ENCODE data around the gene TRAPPC10.
"Not testable (repeated sequence)": the region's sequence is repeated elsewhere in the genome, so short reads cannot be mapped to it uniquely, and the experiment has no call there.

Gene TRAPPC10

DNA sequence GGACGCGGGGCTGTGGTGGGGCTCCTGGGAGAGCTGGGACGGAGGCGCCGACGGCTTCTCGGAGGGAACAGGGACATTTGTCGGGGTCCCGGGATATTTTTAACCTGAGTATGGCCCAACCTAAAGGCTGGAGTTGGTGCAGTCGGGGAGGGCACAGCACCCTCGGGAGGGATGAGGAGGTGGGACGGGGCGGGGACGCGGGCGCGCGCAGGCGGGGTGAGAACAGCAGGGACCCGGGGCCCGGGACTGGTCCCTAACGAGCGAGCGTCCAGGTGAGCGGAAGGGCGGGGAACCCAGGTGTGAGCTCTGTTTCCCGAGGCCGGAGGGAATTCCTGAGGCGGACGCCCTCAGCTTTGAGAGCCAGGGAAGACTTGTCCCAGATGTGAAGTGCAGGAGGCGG is 95.5 kb downstream of the TRAPPC10 start:
- in situ Hi-C loops (cut with MboI; ENCODE audit: low pct_unique_long_range_greater_than_20kb, low sequenced_read_pairs), result not testable (repeated sequence)

DNA sequence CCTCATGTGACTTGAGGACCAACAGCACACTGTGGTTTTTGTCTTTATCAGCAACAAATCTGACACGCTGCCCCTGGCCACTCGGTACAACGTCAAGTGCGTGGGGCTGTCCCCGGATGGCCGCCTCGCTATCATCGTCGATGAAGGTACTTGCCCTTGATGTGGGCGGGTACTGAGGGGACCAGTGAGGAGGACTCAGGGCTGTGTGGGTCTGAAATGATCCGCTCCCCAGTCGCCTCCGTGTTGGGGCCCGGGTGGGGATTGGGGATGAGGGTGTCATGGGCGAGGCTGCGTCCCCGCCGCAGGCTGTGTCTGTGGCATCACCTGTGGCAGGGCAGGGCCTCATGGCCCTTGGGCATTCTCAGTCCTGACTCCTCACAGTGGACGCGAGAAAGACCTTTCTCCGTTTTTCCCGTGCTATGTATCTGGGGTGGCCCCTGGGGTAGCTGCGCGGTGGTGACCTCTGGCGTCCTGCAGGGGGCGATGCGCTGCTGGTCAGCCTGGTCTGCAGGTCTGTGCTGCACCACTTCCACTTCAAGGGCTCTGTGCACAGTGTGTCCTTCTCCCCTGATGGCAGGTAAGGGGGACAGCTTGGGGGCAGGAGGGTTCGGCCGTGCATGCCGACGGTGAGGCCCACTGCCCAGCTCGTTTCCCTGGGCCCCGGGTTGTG is 101.7 kb downstream of the TRAPPC10 start:
- not testable (repeated sequence) for DNase-seq

More for the DNA sequence above, 95.5 kb downstream of the TRAPPC10 start:
- DNase-seq, result not testable (repeated sequence)

DNA sequence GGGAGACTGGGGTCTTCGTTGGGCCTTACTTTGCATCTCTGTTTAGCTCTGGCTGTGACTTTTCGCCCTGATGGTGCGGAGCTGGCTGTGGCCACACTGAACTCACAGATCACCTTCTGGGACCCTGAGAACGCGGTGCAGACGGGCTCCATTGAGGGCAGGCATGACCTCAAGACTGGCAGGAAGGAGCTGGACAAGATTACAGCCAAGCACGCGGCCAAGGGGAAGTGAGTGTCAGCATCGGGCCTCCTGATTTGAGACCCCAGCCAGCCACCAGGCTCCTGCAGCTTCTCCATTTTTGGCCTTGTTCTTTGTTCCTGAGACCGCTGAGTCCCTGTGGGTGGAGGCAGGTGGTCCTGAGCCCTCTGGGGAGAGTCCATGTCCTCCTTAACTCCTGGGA is 110.0 kb downstream of the TRAPPC10 start:
- DNase-seq; in situ Hi-C loops (cut with MboI; ENCODE audit: low pct_unique_long_range_greater_than_20kb, low sequenced_read_pairs): not testable (repeated sequence)

More for the DNA sequence above, 101.7 kb downstream of the TRAPPC10 start:
- in situ Hi-C loops (cut with MboI; ENCODE audit: low pct_unique_long_range_greater_than_20kb, low sequenced_read_pairs), result not testable (repeated sequence)

DNA sequence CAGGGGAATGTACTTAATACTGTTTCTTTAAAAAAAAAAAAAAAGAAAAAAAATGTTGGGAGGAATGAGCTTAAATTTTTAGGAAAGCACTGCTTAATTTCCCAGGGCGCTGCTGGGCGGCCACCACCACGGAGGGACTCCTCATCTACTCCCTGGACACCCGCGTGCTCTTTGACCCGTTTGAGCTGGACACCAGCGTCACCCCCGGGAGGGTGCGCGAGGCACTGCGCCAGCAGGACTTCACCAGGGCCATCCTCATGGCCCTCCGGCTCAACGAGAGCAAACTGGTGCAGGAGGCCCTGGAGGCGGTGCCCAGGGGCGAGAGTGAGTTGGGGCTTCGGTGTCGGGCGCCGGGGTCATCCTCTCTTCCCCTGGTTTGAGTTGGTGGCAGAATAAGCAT is 115.7 kb downstream of the TRAPPC10 start:
- in situ Hi-C loops (cut with MboI; ENCODE audit: low pct_unique_long_range_greater_than_20kb, low sequenced_read_pairs); DNase-seq: not testable (repeated sequence)

DNA sequence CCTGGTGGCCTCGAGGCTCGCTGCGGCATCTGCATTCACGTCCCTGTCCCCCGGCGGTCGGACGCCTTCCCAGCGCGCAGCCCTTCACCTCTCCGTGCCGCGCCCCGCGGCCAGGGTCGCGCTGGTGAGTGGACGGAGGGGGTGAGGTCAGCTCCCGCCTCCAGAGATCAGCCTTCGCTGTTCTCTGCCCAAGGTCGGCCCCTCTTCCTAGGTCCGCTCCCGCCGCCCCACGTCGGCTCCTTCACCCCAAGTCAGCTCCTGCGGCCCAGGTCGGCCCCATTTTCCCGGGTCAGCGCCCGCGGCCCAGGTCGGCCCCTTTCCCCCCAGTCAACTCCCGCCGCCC is 121.6 kb downstream of the TRAPPC10 start:
- DNase-seq; in situ Hi-C loops (cut with MboI; ENCODE audit: low pct_unique_long_range_greater_than_20kb, low sequenced_read_pairs): not testable (repeated sequence)

DNA sequence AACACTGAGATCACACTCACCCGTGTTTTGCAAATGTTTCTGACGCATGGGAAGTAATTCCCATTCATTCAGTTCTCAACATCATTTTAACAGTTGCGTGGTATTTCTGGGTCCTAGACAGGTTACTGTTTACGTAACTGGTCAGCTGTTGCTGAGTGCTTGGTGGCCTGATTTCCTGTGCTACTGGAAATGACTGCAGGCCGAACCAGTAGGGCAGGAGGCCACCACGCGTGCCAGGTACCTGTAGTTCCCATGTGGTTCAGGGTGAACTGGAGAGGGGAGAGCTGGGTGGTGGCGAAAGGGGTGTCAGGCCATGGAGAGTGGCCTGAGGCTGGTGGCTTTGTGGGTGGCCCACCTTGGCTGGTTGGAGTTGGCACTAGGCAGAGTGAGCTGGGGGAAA is 122.6 kb downstream of the TRAPPC10 start:
- DNase-seq; in situ Hi-C loops (cut with MboI; ENCODE audit: low pct_unique_long_range_greater_than_20kb, low sequenced_read_pairs): not testable (repeated sequence)

DNA sequence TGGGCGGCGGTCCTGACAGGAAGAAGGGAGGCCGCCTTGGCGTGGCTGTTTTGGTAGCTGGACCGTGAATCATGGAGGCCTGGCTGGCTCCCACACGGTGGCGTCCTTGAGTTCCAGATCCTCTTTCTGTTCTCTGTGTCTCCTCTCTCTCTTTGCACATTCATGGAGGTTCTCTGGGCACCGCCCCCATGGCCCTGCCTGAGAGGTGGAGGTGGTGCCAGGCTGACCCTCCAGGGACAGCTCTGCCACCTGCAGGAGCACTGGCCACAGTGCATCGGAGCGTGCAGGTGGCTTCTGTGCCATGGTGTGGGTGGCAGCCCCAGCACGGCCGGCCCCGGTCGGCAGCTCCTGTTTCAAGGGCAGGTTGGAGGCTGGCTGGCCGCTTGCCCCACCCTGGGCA is 125.9 kb downstream of the TRAPPC10 start:
- in situ Hi-C loops (cut with MboI; ENCODE audit: low pct_unique_long_range_greater_than_20kb, low sequenced_read_pairs); DNase-seq: not testable (repeated sequence)

DNA sequence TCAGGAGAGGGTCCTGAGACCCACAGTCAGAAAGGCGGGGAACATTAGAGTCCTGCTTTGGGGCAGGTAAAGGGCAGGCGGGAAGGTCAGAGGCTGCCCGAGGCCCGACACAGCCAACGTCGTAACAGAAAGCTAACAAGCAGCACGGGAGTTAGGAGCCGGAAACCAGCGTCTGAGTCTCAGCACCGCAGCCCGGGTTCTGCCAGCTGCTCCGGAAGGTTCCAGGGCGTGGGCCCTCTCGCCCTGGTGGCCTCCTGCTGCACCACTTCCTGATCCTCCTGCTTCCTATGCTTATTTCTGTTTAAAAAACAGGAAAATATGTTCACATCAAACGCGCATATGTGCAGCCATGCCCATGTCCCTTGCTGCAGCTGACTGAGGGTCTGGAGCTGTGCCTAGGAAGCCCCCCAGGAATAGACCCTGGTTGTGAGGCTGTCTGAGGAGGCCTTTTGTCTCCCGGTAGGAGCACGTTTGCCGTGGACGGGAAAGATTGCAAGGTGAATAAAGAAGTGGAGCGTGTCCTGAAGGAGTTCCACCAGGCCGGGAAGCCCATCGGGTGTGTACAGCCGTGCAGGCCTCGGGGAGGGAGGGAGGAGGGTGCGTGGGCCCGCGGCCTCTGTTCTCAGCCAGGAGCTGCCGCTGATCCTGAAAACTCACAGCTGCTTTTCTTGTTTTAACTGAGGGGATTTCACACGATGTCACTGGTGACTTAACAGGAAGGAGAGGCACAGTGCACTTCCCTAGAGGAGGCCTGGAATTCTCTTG is 127.9 kb downstream of the TRAPPC10 start:
- DNase-seq; in situ Hi-C loops (cut with MboI; ENCODE audit: low pct_unique_long_range_greater_than_20kb, low sequenced_read_pairs): not testable (repeated sequence)

DNA sequence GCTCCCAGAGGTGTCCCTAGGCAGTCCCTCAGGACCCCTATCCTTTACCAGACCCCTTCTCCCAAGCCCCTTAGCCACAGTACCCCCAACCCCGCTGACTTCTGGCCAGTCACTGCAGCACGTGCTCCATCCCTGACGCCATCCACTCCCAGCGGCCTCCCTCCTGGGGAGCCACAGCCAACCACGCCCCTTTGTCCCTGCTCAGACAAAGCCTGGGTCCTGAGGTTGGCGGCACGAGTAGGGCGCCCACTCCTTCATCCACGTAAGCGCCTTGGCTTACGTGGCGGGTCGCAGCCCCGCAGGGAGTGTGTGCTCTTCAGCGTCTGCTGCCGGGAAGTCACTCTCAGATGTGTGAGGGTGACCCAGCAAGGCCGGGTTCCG is 128.4 kb downstream of the TRAPPC10 start:
- DNase-seq; in situ Hi-C loops (cut with MboI; ENCODE audit: low pct_unique_long_range_greater_than_20kb, low sequenced_read_pairs): not testable (repeated sequence)

DNA sequence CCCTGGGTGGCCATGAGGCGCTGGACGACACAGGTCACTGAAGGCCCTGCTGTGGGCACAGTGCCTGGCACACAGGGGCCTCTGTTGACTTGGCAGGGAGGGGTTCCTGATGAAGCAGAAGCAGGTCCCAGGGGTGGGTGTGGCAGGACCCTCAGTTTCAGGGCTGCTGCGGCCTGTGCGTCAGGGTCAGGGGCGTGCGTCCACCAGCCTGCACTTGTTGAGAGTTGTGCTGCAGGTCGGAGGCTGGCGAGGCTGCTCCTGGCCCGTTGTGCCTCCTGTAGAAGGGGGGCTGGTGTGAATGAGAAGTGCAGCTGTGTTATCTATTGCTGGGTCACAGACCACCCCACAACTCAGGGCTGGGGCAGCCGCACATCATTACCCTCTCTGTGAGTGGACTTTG is 130.4 kb downstream of the TRAPPC10 start:
- in situ Hi-C loops (cut with MboI; ENCODE audit: low pct_unique_long_range_greater_than_20kb, low sequenced_read_pairs); DNase-seq: not testable (repeated sequence)

DNA sequence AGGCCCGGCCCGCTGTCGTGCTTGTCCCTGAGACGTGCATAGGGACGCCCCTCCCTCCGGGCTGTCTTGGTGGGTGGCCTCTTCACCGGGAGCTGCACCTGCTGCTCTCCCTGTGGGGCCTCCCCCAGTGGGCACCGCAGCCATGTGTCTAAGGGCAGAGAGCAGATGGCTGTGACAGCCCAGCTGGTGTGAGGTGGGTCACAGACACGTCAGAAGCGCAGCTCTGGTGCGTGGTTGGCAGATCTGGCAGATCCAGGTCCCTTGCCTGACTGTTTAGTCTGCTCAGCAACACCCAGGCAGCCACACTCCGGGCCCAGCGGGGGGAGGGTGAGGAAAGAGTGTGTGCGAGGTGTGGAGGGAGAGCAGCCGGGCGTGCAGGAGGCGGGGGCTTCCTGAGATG is 131.3 kb downstream of the TRAPPC10 start:
- in situ Hi-C loops (cut with MboI; ENCODE audit: low pct_unique_long_range_greater_than_20kb, low sequenced_read_pairs), result not testable (repeated sequence)

DNA sequence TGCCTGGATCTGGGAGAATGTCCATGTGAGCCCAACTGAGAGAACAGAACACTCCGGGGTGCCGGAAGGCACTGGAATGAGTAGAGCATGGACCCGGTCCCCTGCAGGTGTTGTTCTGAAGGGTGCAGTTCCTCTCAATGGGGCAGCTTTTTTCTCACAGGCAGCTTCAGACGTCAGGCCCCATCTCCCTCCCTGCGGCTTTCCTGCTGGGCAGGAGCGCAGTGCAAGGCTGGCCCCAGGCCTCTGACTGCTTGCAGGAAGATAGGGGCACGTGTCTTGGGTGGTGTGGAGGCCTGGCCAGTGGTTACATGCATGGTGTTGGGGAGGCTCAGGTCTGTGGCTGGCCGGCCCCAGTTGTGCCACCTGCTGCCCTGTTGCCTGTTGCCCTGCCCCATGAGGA is 131.9 kb downstream of the TRAPPC10 start:
- DNase-seq; in situ Hi-C loops (cut with MboI; ENCODE audit: low pct_unique_long_range_greater_than_20kb, low sequenced_read_pairs): not testable (repeated sequence)

More for the DNA sequence above, 131.3 kb downstream of the TRAPPC10 start:
- not testable (repeated sequence) for DNase-seq

DNA sequence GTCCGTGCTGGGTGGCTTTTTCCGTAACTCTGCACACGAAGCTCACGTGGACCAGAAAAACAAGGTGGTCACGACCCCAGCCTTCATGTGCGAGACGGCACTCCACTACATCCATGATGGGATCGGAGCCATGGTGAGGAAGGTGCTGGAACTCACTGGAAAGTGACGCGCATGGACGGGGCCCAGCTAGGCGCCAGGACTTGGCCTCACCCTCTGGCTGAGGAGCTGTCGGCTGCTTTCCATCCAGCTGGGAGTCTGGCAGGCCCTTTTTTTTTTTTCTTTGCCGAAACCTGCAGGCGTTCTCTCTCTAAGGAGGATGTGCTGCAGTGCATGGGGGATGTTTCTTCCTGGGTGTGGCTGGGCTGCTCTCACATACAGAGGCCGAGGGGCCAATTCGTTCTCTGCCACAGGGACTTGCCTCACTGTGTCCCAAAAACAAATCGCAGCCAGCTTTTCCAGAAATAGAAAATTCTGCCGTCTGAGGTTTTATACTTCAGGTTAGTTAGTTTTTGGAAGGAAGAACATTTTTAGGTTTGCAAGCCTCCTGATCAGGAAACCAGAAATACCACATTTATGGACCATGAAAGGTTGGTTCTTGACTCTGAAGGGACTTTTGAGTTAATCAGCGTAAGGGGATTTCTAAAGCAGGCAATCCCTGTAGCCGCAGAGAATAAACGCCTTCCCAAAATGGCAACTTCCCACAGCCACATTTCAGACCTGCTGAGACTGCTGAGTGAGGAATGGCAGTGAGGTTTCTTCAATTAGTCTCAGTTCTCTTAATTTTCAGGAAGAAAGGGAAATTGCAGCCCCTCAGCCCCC is 132.9 kb downstream of the TRAPPC10 start:
- DNase-seq; in situ Hi-C loops (cut with MboI; ENCODE audit: low pct_unique_long_range_greater_than_20kb, low sequenced_read_pairs): not testable (repeated sequence)

DNA sequence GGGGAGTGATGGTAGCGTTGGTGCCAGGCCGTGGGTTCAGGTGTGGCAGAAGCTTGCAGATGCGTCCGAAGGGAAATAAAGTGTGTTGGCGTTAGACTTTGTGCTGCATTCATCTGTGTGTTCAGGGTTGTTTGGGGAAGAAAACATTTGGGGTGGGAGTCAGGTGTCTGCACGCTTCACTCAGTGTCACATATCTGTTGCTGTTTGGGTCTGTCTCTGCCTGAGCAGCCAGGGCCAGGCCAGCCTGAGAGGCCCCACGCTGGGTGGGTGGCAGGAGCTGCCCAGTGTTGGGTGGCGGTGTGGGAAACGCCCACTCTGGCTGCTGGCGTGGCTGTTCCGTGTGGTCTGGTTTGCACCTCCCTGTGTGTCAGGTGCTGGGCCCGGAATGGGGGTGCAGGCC is 133.5 kb downstream of the TRAPPC10 start:
- DNase-seq; in situ Hi-C loops (cut with MboI; ENCODE audit: low pct_unique_long_range_greater_than_20kb, low sequenced_read_pairs): not testable (repeated sequence)

DNA sequence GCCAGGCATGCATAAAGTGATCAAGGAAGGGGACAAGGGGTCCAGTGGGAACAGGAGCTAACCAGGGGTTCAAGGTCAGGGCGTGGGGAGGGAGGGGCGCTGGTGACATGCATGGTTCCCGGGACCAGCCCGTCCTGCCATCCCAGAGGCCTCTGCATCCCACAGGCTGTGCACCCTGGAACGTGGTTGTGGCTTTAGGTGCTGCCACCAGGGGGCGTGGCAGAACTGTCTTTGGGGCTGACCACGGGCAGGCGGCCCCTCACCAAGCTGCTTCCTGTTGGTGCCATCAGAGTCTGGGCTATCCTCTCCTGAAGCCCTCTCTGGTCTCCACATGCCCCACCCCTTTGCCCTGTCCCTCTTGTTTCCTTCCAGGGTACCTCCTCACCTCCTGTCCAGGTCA is 135.0 kb downstream of the TRAPPC10 start:
- DNase-seq; in situ Hi-C loops (cut with MboI; ENCODE audit: low pct_unique_long_range_greater_than_20kb, low sequenced_read_pairs): not testable (repeated sequence)

DNA sequence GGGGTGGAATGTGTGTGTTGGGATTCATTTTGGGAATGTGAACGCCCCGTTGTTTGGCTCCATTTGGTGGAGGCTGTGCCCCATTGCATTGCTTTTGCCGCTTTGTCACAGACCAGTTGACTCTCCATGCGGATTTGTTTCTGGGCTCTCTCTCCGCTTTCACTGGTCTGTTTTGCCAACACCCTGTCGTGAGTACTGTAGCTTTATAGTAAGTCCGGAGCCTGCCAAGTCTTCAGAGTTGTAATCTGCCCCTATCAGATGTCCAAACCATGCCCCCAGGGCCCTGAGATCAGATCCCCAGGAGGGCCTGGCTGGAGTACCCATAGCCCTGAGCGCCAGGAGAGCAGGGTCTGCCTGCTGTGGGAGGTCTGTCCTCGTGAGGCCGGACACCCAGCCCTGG is 138.1 kb downstream of the TRAPPC10 start:
- in situ Hi-C loops (cut with MboI; ENCODE audit: low pct_unique_long_range_greater_than_20kb, low sequenced_read_pairs); DNase-seq: not testable (repeated sequence)

DNA sequence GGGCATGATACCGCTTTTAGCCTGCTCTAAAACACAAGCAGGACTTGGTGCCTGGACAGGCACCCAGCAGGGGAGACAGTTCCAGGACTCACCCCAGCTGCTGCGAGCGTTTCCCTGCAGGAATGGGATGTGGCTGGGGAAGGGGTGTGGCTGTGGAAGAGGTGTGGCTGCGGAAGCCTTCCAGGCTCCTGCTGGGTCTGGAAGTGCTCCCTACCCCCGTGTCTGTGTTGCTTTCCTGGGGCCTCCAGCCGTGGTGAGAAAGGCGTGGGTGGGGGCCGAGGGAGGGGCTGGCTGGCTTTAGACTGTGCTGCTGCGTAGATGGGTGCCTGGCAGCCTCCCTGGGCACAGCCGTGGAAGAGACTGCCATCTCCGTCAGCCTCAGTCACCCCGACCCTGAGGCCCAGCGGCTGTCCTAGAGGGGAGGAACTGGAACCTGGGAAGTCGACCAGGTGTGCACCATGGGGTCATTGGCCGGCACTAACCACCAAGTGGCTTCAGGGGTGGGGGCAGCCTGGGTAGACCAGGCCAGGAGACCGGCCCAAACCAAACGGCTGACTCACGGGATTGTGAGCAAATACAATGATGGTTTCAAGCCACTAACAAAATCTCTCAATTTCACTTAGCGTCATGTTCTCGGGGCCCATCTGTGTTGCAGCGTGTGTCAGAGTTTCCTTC is 141.2 kb downstream of the TRAPPC10 start:
- in situ Hi-C loops (cut with MboI; ENCODE audit: low pct_unique_long_range_greater_than_20kb, low sequenced_read_pairs); DNase-seq: not testable (repeated sequence)

DNA sequence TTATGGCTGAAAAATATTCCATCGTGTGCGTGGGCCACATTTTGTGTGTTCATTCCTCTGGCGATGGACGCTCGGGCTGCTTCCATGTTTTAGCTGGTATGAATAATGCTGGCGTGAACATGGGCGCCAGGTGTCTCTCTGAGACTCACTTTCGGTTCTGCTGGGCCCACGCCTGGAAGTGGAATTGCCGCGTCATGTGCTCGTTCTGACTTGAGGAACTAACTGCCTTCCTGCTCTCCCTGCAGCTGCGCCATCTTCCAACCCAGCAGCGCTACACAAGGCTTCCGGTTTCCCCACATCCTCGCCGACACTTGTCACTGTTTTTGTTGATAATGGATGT is 141.8 kb downstream of the TRAPPC10 start:
- DNase-seq; in situ Hi-C loops (cut with MboI; ENCODE audit: low pct_unique_long_range_greater_than_20kb, low sequenced_read_pairs): not testable (repeated sequence)

DNA sequence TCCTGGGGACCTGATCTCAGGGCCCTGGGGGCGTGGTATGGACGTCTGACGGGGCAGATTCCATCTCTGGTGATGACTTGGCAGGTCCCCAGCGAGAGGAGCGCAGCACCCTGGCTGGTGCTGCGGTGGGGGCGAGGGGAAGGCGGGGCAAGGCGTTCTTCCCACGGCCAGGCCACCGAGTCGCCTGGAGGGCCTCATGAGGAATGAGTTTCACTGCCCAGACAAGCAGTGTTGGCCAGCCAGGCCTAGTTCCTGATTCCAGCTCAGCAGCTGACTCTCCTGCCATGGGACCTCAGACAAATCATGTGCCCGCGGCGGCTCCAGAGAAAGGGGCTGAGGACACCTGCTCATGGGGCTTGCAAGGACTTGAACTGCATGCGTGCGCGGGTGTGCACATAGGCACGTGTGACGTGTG is 142.7 kb downstream of the TRAPPC10 start:
- in situ Hi-C loops (cut with MboI; ENCODE audit: low pct_unique_long_range_greater_than_20kb, low sequenced_read_pairs); DNase-seq: not testable (repeated sequence)

Data from KBM-7 (cell line).